Measurements from ENCODE around the gene MTG1.
A peak's percentile ranks its signal among the peaks of the same experiment; 100 is the strongest.
"Not testable (repeated sequence)": the region's sequence is repeated elsewhere in the genome, so short reads cannot be mapped to it uniquely, and the experiment has no call there.

Gene MTG1

GRCh38 chr10:133373174-133374090, 20.5 kb upstream of the MTG1 start, which contains the start of gene ECHS1:
Gene ECHS1, minus strand, starts transcription at chr10:133373354. Its CDS starts 21 bp downstream, at chr10:133373333.
- peak within 1 kb of the TSS; percentile 74 for H3K4me3 ChIP-seq (ENCODE audit: low read depth, low read length)
- no peak for TF ChIP-seq CTCF (IDR thresholded peaks at IDR 0.05; ENCODE audit: insufficient read depth, low read depth, low read length, missing control alignments)
- DNase-seq (ENCODE audit: low read depth), result peak; percentile 95

- no peak for TF ChIP-seq CTCF (IDR thresholded peaks at IDR 0.05; ENCODE audit: insufficient read depth, low read depth, low read length, missing control alignments)
- no peak overlapping the region for H3K4me3 ChIP-seq (ENCODE audit: low read depth, low read length)
Observed at GRCh38 chr10:133375357-133376115, 18.4 kb upstream of the MTG1 start.

GRCh38 chr10:133376183-133376582, 17.8 kb upstream of the MTG1 start:
- not testable (repeated sequence) for DNase-seq (ENCODE audit: low read depth); H3K4me3 ChIP-seq (ENCODE audit: low read depth, low read length)

More at GRCh38 chr10:133375357-133376115, 18.4 kb upstream of the MTG1 start:
- DNase-seq (ENCODE audit: low read depth), result no peak

GRCh38 chr10:133377025-133377817, 16.7 kb upstream of the MTG1 start:
- TF ChIP-seq CTCF (IDR thresholded peaks at IDR 0.05; ENCODE audit: insufficient read depth, low read depth, low read length, missing control alignments), result no peak

GRCh38 chr10:133377818-133378250, 16.1 kb upstream of the MTG1 start:
- TF ChIP-seq CTCF (IDR thresholded peaks at IDR 0.05; ENCODE audit: insufficient read depth, low read depth, low read length, missing control alignments), result no peak
- peak overlapping the region; percentile 76 for H3K4me3 ChIP-seq (ENCODE audit: low read depth, low read length)
- DNase-seq (ENCODE audit: low read depth), result no peak

More at GRCh38 chr10:133377025-133377817, 16.7 kb upstream of the MTG1 start:
- H3K4me3 ChIP-seq (ENCODE audit: low read depth, low read length), result no peak overlapping the region
- DNase-seq (ENCODE audit: low read depth), result no peak

GRCh38 chr10:133378251-133379096, 15.5 kb upstream of the MTG1 start:
- peak overlapping the region; percentile 76 for H3K4me3 ChIP-seq (ENCODE audit: low read depth, low read length)
- no peak for TF ChIP-seq CTCF (IDR thresholded peaks at IDR 0.05; ENCODE audit: insufficient read depth, low read depth, low read length, missing control alignments)
- peak; percentile 60 for DNase-seq (ENCODE audit: low read depth)
